RWPE2 (cell line): ENCODE data around the gene PRKCSH.
"Not testable (repeated sequence)": the region's sequence is repeated elsewhere in the genome, so short reads cannot be mapped to it uniquely, and the experiment has no call there.

Source experiments
- ATAC-seq: fragments of 200-7000 bp; cut with Tn5 transposase; 3 replicates; pipeline ENCODE4 v1.9.1; 2021; ENCODE audit warnings: low read depth
- DNase-seq: peaks from one replicate; pipeline ENCODE4 v3.0.0-alpha.2; 2020; ENCODE audit warnings: low spot score
- H3K27ac ChIP-seq: fragments of 450-650 bp; 2 replicates; pipeline ENCODE4 v1.5.1; 2017; ENCODE audit warnings: mild to moderate bottlenecking; ENCODE audit not compliant: poor library complexity, severe bottlenecking
- H3K27me3 ChIP-seq: fragments of 250-450 bp; sonication (Bioruptor Pico); 2 replicates; pipeline ENCODE4 v1.5.1; 2021; ENCODE audit warnings: mild to moderate bottlenecking, moderate library complexity; ENCODE audit not compliant: insufficient read depth, poor library complexity, severe bottlenecking
- H3K36me3 ChIP-seq: fragments of 250-450 bp; sonication (Bioruptor Pico); 2 replicates; pipeline ENCODE4 v1.5.1; 2020; ENCODE audit warnings: low read depth, mild to moderate bottlenecking, moderate library complexity
- H3K4me1 ChIP-seq: fragments of 250-450 bp; sonication (Bioruptor Pico); 2 replicates; pipeline ENCODE4 v1.5.1; 2021; ENCODE audit warnings: mild to moderate bottlenecking, moderate library complexity; ENCODE audit not compliant: insufficient read depth, poor library complexity, severe bottlenecking
- H3K4me3 ChIP-seq: fragments of 250-450 bp; sonication (Bioruptor Pico); 2 replicates; pipeline ENCODE4 v1.5.1; 2021; ENCODE audit warnings: mild to moderate bottlenecking, moderate library complexity; ENCODE audit not compliant: severe bottlenecking
- H3K9me3 ChIP-seq: fragments of 250-450 bp; sonication (Bioruptor Pico); 2 replicates; pipeline ENCODE4 v1.5.1; 2021; ENCODE audit warnings: mild to moderate bottlenecking, moderate library complexity; ENCODE audit not compliant: severe bottlenecking
- TF ChIP-seq, protein P1 (sequence below): fragments of 450-650 bp; IDR thresholded peaks from one replicate; pipeline ENCODE4 v1.5.1; 2017; ENCODE audit warnings: mild to moderate bottlenecking, moderate library complexity; ENCODE audit not compliant: poor library complexity, severe bottlenecking

Gene PRKCSH

DNA sequence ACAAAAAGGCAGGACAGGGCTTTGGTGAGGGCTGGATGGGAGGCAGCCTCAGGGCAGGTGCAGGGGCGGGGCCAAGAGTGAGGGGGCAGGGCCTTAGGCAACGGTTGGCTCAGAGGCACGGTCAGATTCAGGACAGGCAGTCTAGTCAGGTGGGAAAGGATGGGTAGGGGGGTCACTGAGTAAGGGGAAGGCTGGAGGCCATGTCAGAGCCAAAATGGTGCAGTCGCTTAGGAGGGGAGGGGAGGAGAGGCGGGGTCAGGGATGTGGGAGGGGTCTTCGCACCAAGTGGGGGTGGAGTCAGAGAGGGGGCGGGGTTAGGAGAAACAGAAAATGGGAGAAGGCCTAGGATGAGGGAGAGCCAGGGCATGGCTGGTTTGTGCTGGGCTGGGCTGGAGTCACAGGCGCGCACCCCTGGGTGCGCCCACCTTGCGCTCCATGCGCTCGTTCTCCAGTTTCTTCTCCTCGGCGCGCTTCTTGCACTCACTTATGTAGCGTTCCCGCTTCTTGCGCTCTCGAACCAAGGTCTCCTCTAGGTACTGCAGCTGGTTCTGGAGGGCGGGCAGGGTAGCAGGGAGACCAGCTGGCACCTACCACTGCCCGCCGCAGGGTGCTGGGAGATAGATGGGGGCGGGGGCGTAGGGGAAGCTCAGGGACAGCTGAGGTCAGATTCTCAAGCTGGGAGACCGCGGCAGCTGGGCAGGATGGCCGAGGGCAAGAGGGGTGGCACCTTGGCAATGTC is 9.5 kb upstream of the PRKCSH start:
- ATAC-seq (no peak), DNase-seq (no peak)
- Histone ChIP-seq H3K27me3 (no peaks in the 10 kb centered on the region), H3K9me3 (no peaks in the 10 kb centered on the region), H3K27ac (no peak overlapping the region), H3K4me1 (peaks cover 4% of the 10 kb centered on the region), H3K4me3 (no peak overlapping the region), H3K36me3 (no peaks in the 10 kb centered on the region)
- TF ChIP-seq, protein P1, sequence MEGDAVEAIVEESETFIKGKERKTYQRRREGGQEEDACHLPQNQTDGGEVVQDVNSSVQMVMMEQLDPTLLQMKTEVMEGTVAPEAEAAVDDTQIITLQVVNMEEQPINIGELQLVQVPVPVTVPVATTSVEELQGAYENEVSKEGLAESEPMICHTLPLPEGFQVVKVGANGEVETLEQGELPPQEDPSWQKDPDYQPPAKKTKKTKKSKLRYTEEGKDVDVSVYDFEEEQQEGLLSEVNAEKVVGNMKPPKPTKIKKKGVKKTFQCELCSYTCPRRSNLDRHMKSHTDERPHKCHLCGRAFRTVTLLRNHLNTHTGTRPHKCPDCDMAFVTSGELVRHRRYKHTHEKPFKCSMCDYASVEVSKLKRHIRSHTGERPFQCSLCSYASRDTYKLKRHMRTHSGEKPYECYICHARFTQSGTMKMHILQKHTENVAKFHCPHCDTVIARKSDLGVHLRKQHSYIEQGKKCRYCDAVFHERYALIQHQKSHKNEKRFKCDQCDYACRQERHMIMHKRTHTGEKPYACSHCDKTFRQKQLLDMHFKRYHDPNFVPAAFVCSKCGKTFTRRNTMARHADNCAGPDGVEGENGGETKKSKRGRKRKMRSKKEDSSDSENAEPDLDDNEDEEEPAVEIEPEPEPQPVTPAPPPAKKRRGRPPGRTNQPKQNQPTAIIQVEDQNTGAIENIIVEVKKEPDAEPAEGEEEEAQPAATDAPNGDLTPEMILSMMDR: no peak

DNA sequence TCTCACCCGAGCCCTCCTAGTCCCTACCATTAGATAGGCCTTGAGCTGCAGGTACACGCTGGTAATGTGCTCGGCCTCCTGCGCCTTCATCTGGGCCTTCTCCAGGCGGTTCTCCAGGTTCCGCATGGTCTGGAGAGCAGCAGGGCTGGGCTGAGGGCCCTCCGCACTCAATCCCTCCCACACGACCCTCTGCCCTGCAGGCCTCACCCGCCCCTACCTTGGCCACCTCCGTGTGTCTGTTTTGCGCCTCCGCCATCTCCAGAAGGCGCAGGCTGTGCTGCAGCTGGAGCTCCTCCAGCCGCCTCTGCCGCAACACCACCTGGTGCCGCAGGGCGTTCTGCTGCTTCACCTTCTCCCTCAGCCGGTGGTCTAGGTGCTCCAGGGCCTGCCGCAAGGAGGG is 8.8 kb upstream of the PRKCSH start:
- Histone ChIP-seq H3K4me3 (no peak overlapping the region), H3K36me3 (no peaks in the 10 kb centered on the region), H3K4me1 (peaks cover 4% of the 10 kb centered on the region), H3K27ac (no peak overlapping the region), H3K9me3 (no peaks in the 10 kb centered on the region), H3K27me3 (no peaks in the 10 kb centered on the region)
- TF ChIP-seq, protein P1: no peak
- no peak for ATAC-seq
- no peak for DNase-seq

DNA sequence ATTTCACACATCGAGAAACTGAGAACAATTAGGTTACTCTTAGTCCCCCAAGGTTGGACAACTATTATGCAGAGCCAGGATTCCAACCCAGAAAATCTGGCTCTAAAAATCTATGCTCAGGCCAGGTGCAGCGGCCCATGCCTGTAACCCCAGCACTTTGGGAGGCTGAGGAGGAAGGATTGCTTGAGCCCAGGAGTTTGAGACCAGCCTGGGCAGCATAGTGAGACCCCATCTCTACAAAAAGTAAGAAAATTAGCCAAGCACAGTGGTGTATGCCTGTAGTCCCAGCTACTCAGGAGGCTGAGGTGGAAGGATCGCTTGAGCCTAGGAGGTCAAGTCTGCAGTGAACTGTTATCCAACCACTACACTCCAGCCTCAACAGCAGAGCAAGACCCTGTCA is 1.9 kb upstream of the PRKCSH start:
- H3K27ac ChIP-seq, H3K4me1 ChIP-seq, H3K27me3 ChIP-seq, H3K4me3 ChIP-seq, H3K9me3 ChIP-seq, ATAC-seq, DNase-seq: not testable (repeated sequence)
- H3K36me3 ChIP-seq: peaks cover 24% of the 10 kb centered on the region

DNA sequence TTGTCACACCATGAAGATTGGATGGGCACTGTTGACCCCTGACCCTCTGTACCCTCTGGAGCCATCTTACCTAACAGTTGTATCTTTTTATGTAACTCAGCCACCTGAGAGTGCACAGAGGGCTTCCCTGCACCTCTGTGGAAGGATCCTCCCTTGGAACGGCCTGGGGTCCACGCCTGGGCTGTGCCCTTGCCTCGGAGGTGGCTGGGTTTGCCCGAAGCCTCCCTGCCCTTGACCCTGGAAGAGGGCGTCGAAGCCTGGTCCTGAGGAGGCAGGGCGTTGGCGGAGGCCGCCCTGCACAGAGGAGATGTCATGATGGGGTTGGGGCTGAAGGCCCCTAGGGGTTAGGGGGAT is 755 bp upstream of the PRKCSH start:
- Histone ChIP-seq H3K36me3 (peaks cover 31% of the 10 kb centered on the region), H3K27ac (no peak overlapping the region), H3K4me1 (no peaks in the 10 kb centered on the region), H3K27me3 (no peaks in the 10 kb centered on the region), H3K4me3 (peak overlapping the region; percentile 67), H3K9me3 (no peaks in the 10 kb centered on the region)
- TF ChIP-seq, protein P1: no peak
- no peak for DNase-seq
- ATAC-seq: no peak

DNA sequence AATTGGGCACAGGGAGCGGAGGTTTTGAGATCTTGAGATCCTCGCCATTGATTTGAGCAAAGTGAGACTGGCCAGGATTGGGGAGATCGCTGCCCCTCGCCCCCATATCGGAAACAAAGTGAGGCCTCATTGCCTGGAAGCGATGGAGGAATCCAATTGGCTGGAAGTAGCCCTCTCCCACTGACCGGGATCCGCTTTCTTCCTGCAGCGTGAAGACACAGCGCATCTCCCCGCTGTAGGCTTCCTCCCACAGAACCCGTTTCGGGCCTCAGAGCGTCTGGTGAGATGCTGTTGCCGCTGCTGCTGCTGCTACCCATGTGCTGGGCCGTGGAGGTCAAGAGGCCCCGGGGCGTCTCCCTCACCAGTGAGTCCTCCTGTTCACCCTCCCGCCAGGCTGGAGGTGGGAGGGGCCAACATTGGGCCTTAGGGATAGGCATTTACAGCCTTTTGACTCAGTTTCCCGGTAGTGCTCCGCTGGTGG is 438 bp downstream of the PRKCSH start:
- Histone ChIP-seq H3K27ac (peak overlapping the region; percentile 46), H3K27me3 (no peaks in the 10 kb centered on the region), H3K9me3 (no peaks in the 10 kb centered on the region), H3K4me1 (no peaks in the 10 kb centered on the region), H3K4me3 (peak overlapping the region; percentile 67), H3K36me3 (peaks cover 43% of the 10 kb centered on the region)
- TF ChIP-seq, protein P1: no peak
- ATAC-seq (no peak), DNase-seq (no peak)
